GM12878 (cell line): ENCODE data around the gene GID8. TPM values are rescaled to one million over a fixed set of nuclear protein-coding genes. Genes with fewer than 3 reads are reported as not detected.

ENCODE experiments used
- ATAC-seq: fragments of 200-7000 bp; cut with Tn5 transposase; 3 replicates; pipeline ENCODE4 v1.9.1; 2020; ENCODE audit warnings: mild to moderate bottlenecking, moderate library complexity
- BruUV-seq: library from RNA; stranded (reverse); fragments of 400-500 nt; replicated peaks from 2 replicates; lab custom pipeline; 2021; lab: Mats Ljungman, UMichigan
- CTCF ChIA-PET: fragments of 300-600 bp; sonication (Branson Sonifier 250); formaldehyde crosslinking; extraction: SDS; loops from one replicate; lab custom pipeline; 2021; ENCODE audit warnings: inconsistent platforms; lab: Yijun Ruan, JAX
- POLR2A ChIA-PET: fragments of 350-600 bp; formaldehyde crosslinking; extraction: SDS; loops from one replicate; lab custom pipeline; 2021; ENCODE audit warnings: inconsistent platforms; lab: Charles Lee
- RAD21 ChIA-PET: fragments of 300-600 bp; sonication (Branson Sonifier 250); formaldehyde crosslinking; loops from one replicate; lab custom pipeline; 2023; ENCODE audit warnings: antibody characterized with exemption; ENCODE audit not compliant: unreplicated experiment; lab: Charles Lee
- SMC1A ChIA-PET: fragments of 300-600 bp; sonication (Branson Sonifier 250); formaldehyde crosslinking; loops from one replicate; lab custom pipeline; 2023; ENCODE audit not compliant: unreplicated experiment, uncharacterized antibody; lab: Charles Lee
- DNase-seq: peaks from one replicate; pipeline ENCODE4 v3.0.0-alpha.2; 2011; ENCODE audit warnings: low read depth, low spot score
- FAIRE-seq: peaks from 3 replicates; lab custom pipeline; 2011; peaks lifted over from hg19 to GRCh38; lab: Jason Lieb, UNC
- H2AFZ ChIP-seq: 2 replicates; pipeline ENCODE4 v1.6.0; 2011; ENCODE audit warnings: low read depth, low read length, control low read depth; ENCODE audit not compliant: control insufficient read depth
- H3K27ac ChIP-seq: 2 replicates; pipeline ENCODE4 v1.5.1; 2011; ENCODE audit warnings: control low read depth; ENCODE audit not compliant: control insufficient read depth, insufficient read depth
- H3K27me3 ChIP-seq, 2 experiments: replicated peaks in 1 of 2; 2 replicates each; pipeline versions ENCODE4 v1.6.0 to v1.6.1; 2011; ENCODE audit warnings: low read length in 1 of 2; ENCODE audit not compliant: control insufficient read depth in 2 of 2, insufficient read depth in 2 of 2
- H3K36me3 ChIP-seq, 2 experiments: 2 replicates each; pipeline ENCODE4 v1.5.1; 2011; ENCODE audit warnings: low read length in 1 of 2; ENCODE audit not compliant: control insufficient read depth in 2 of 2, insufficient read depth in 2 of 2
- H3K4me1 ChIP-seq: 2 replicates; pipeline ENCODE4 v1.6.1; 2011; ENCODE audit warnings: mild to moderate bottlenecking, low read length, moderate library complexity, mixed read lengths; ENCODE audit not compliant: control insufficient read depth, insufficient read depth
- H3K4me2 ChIP-seq: 2 replicates; pipeline ENCODE4 v1.6.0; 2011; ENCODE audit warnings: control low read depth; ENCODE audit not compliant: control insufficient read depth, insufficient read depth
- H3K4me3 ChIP-seq: fragments of 200-600 bp; sonication (generic); 2 replicates; pipeline ENCODE4 v1.5.1; 2016
- H3K79me2 ChIP-seq: 2 replicates; pipeline ENCODE4 v1.6.0; 2011; ENCODE audit warnings: low read length; ENCODE audit not compliant: control insufficient read depth, insufficient read depth
- H3K9ac ChIP-seq: 2 replicates; pipeline ENCODE4 v1.8.0; 2011; ENCODE audit warnings: low read length, control low read depth, mixed read lengths; ENCODE audit not compliant: control insufficient read depth, insufficient read depth
- H3K9me3 ChIP-seq: replicated peaks from 3 replicates; pipeline ENCODE4 v1.5.1; 2011; ENCODE audit warnings: mild to moderate bottlenecking, low read length; ENCODE audit not compliant: control insufficient read depth, insufficient read depth
- H4K20me1 ChIP-seq: 2 replicates; pipeline ENCODE4 v1.6.0; 2011; ENCODE audit not compliant: control insufficient read depth, insufficient read depth
- BHLHE40 ChIP-seq, 2 experiments: fragments of 450-650 bp in 1 of 2; IDR thresholded peaks; 2 replicates each; pipeline ENCODE4 v1.6.1; 2011 to 2017; ENCODE audit warnings: low read depth in 2 of 2, borderline replicate concordance in 1 of 2, improper control_type of control experiment in 1 of 2, low read length in 1 of 2, mild to moderate bottlenecking in 1 of 2
- RUNX3 ChIP-seq: IDR thresholded peaks from 2 replicates; pipeline ENCODE4 v1.6.1; 2012; ENCODE audit warnings: low read length, inconsistent platforms
- WGBS: methylation state at CpG from one replicate; pipeline ENCODE4 v1.1.6; 2016; ENCODE audit warnings: low lambda C conversion rate; ENCODE audit not compliant: insufficient replicate concordance, insufficient coverage; ENCODE audit errors: missing lambda C conversion rate; 5-methylcytosine and 5-hydroxymethylcytosine counted together
- in situ Hi-C: fragments of 300-500 bp; cut with MboI; formaldehyde crosslinking; loops from 9 replicates; pipeline ENCODE4 v1.14.3; 2018; ENCODE audit warnings: mixed read lengths
- intact Hi-C: fragments of 100-400 bp; cut with micrococcal nuclease; formaldehyde crosslinking; loops from one replicate; pipeline ENCODE4 v1.14.2; 2022; ENCODE audit not compliant: unreplicated experiment
- polyA plus RNA-seq, 11 experiments: library from polyadenylated mRNA; depleted of rRNA in 4 of 11; unstranded in 6 of 11; stranded (reverse) in 5 of 11; fragments of >200 nt; fragmentation: Nextera tagmentation in 4 of 11; fragmentation: Illumina TruSeq in 1 of 11; extraction: Ambion mirVana in 4 of 11; extraction: Trizol in 1 of 11; gene quantifications; 1 replicate in 1 of 11; 2 replicates in 10 of 11; pipeline versions ENCODE4 v1.2.1 to v1.2.3, GENCODE V29; 2011 to 2016; ENCODE audit warnings: inconsistent platforms in 2 of 11, missing spikeins in 2 of 11, low read depth in 1 of 11
- total RNA-seq, 4 experiments: library from RNA; depleted of rRNA in 3 of 4; stranded (reverse); fragments of >200 nt in 3 of 4; fragmentation: Illumina TruSeq in 1 of 4; extraction: Trizol in 1 of 4; gene quantifications; 2 replicates each; pipeline versions ENCODE4 v1.2.1 to v1.2.3, GENCODE V29; 2013 to 2021
- TF ChIP-seq, protein P1 (sequence below): fragments of 450-650 bp; formaldehyde crosslinking; IDR thresholded peaks from 2 replicates; pipeline ENCODE4 v1.4.0; 2020; ENCODE audit warnings: mild to moderate bottlenecking, moderate library complexity

GID8 gene
- total and polyA plus RNA-seq, 10 of the 15 experiments (the other 5 are each of a cell fraction or from before 2014, with no cell fraction given), result 12.0 to 33.8 (median 22.2) TPM

DNA sequence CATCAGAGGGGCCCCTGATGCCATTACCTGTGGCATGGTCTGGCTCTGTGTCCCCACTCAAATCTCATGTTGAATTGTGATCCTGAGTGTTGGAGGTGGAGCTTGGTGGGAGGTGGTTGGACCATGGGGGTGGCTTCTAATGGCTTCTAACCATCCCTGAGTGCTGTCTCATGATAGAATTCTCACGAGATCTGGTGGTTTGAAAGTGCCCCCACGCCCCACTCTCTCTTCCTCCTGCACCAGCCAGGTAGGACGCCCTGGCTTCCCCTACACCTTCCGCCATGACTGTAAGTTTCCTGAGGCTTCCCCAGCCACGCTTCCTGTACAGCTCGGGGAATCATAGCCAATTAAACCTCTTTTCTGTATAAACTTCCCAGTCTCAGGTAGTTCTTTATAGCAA lies 53.9 kb downstream of the GID8 start:
- Histone ChIP-seq H3K4me3 (no peak overlapping the region), H2AFZ (no peak overlapping the region), H3K9ac (no peak overlapping the region), H3K36me3 (no peaks in the 10 kb centered on the region), H3K4me2 (no peak overlapping the region), H3K27me3 (no peaks in the 10 kb centered on the region; a peak in 1 of 4 replicates), H3K4me1 (peaks cover 6% of the 10 kb centered on the region; the same call in 1 of the 2 replicates), H3K9me3 (no peaks in the 10 kb centered on the region), H3K27ac (no peak overlapping the region), H3K79me2 (no peaks in the 10 kb centered on the region), H4K20me1 (no peaks in the 10 kb centered on the region)
- ChIA-PET CTCF (interaction anchor here (0.8 kb wide), 1 partner anchor 20 kb away, joined by 3 read pairs; no protein-coding TSS in a partner anchor), POLR2A (no interaction called here), SMC1A (interaction anchor here (1.2 kb wide), 1 partner anchor 33 kb away, joined by 3 read pairs; no protein-coding TSS in a partner anchor), RAD21 (interaction anchor here (1.4 kb wide), 1 partner anchor 14 kb away, joined by 3 read pairs; no protein-coding TSS in a partner anchor)
- BruUV-seq, result no TSS peak
- intact Hi-C loops (no loop called here), in situ Hi-C loops (no loop called here)
- 0 out of 2 replicates have a peak, but pooled peaks have one; percentile 9 for TF ChIP-seq RUNX3
- TF ChIP-seq, protein P1, sequence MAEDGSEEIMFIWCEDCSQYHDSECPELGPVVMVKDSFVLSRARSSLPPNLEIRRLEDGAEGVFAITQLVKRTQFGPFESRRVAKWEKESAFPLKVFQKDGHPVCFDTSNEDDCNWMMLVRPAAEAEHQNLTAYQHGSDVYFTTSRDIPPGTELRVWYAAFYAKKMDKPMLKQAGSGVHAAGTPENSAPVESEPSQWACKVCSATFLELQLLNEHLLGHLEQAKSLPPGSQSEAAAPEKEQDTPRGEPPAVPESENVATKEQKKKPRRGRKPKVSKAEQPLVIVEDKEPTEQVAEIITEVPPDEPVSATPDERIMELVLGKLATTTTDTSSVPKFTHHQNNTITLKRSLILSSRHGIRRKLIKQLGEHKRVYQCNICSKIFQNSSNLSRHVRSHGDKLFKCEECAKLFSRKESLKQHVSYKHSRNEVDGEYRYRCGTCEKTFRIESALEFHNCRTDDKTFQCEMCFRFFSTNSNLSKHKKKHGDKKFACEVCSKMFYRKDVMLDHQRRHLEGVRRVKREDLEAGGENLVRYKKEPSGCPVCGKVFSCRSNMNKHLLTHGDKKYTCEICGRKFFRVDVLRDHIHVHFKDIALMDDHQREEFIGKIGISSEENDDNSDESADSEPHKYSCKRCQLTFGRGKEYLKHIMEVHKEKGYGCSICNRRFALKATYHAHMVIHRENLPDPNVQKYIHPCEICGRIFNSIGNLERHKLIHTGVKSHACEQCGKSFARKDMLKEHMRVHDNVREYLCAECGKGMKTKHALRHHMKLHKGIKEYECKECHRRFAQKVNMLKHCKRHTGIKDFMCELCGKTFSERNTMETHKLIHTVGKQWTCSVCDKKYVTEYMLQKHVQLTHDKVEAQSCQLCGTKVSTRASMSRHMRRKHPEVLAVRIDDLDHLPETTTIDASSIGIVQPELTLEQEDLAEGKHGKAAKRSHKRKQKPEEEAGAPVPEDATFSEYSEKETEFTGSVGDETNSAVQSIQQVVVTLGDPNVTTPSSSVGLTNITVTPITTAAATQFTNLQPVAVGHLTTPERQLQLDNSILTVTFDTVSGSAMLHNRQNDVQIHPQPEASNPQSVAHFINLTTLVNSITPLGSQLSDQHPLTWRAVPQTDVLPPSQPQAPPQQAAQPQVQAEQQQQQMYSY (CRISPR knock-in tag), result no peak
- peak in 1 of 2 experiments; percentile 43; a peak in 1 of 4 replicates for TF ChIP-seq BHLHE40 (IDR thresholded peaks at IDR 0.05; ENCODE audit: borderline replicate concordance in 1 of 2, low read depth in 2 of 2, low read length in 1 of 2)
- ATAC-seq, result peak; percentile 45
- no peak for FAIRE-seq
- WGBS, result 1% methylated on average over 6 of the region's 6 CpGs
- DNase-seq, result no peak
